KBM-7 (cell line): ENCODE measurements around the gene BACH2.
"Not testable (repeated sequence)": the region's sequence is repeated elsewhere in the genome, so short reads cannot be mapped to it uniquely, and the experiment has no call there.

Experiments
- DNase-seq: peaks from one replicate; pipeline ENCODE4 v3.0.0-alpha.2; 2015
- in situ Hi-C: fragments of 300-500 bp; cut with MboI; formaldehyde crosslinking; loops from 2 replicates; pipeline ENCODE4 v1.14.3; 2020; ENCODE audit warnings: low sequenced_read_pairs, low pct_unique_long_range_greater_than_20kb, mixed read lengths

Gene BACH2

DNA sequence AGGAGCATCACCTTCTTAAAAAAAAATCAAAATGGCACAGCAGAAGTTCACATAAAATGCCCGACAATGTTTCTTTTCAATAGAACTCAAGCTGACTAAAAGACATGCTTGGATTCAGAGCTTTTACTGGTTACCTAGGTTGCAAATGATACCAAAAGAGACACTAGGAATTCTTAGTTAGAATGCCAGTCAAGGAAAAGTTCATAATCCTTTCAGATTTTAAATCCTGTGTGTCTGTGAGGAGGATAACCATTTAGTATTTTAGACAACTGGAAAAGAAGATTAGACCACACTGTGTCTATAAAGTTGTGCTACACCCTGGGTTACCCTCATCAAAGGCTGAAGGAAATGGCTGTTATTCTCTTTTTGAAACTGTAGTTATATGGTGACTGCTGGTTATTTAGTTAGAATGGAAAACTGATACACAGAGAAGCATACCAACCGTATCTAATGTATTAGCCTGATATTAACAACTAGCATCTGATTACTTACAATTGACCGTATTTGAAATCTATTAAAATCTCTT lies 262.8 kb downstream of the BACH2 start:
- DNase-seq = no peak
- in situ Hi-C loops = no loop called here

GRCh38 chr6:90032489-90033212 lies 264.0 kb downstream of the BACH2 start:
- in situ Hi-C loops, DNase-seq: not testable (repeated sequence)

DNA sequence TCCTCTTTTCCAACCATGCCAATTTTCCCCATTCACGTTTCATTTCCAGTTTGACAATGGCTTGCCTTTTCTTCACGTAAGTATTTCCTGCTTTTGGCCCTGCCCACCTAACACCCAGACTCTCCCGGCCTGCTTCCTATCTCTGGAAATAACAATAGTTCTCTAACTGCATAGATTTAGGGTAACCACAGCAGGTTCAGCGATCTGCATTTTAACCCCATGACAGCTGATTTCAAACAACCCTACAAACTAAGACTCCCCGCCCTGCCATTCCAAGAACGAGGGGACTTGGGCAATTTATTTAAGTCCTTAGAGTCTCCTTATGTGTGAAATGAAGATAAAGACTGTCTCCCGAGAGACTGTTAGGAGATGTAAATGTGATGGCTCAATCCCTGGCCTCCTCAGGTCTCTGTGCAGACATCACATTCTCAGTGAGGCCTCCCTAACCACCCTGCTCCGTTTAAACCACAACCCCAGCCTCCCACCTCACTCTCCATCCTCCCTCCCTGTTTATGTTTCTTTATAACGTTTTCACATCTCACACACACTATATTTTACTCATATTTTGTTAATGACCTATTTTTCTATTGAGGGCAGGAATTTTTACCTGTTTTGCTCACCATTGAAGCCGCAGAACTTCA lies 267.5 kb downstream of the BACH2 start:
- in situ Hi-C loops = no loop called here
- no peak for DNase-seq

- in situ Hi-C loops = no loop called here
Measured at GRCh38 chr6:90028066-90028778, 268.4 kb downstream of the BACH2 start.

DNA sequence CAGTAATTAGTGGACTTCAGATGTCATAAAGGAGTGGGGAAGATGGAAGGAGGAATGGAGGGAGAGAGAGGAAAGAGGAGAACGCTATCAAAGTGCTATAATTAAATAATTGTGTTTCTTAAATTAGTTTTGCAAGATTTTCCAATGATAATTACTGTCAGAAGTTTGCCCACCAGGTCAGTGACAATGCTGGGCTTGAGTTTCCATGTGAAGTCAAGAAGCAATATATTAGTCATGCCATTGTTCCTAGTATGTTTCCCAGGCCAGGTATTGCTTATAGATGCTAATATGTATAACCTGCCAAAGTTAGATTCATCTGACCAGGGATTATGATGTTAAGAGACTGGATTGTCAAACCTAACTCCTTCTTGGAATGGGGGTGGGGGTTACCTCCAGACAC lies 270.4 kb downstream of the BACH2 start:
- in situ Hi-C loops = no loop called here
- no peak for DNase-seq

More at GRCh38 chr6:90028066-90028778, 268.4 kb downstream of the BACH2 start:
- DNase-seq = no peak

DNA sequence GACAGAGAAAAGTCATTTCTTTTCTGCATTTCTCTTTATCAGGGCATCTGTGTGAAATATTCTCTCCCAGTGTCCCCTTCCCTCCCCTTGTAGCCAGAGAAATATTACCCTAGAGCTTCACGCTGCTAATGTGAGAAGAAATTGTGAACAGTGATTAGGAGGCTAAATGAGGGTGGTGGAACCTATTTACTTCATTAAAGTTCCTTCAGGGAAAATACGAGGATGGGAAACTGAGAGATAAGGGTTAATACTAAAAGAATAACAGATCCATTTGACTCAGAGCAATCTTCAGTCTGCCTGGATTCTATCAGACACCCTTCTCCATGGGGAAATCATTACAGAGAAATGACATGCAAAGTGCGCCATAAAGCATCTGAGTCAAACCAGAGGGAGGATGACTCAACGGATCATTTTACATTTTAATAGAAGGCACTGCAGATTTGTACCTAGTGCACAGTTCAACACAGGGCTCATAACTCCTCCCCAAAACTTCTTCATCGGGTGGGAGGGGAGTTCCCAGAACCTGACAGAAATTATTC lies 271.1 kb downstream of the BACH2 start:
- in situ Hi-C loops = no loop called here
- DNase-seq = no peak

- in situ Hi-C loops = no loop called here
- DNase-seq = no peak
Measured at GRCh38 chr6:90024633-90025032, 272.0 kb downstream of the BACH2 start.

DNA sequence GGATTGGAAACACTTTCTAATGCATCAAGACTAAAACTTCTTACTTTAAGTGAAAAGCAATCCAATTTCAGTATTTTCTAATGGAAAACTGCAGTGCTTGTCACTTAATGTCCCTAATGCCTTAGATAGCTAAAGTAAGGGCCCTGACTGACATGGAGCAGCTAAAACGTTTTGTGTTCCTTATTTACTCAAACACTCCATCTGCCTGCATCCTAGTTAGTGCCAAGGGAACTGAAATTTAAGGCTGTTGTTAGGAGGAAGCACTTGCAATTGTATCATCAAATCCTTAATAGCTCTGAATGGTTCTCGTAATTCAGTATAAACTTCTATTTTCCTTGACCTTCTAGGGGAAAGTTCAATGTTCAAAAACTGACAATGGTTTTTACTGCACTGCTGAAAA lies 274.9 kb downstream of the BACH2 start:
- no peak for DNase-seq
- in situ Hi-C loops = no loop called here

GRCh38 chr6:90020746-90021145 lies 275.9 kb downstream of the BACH2 start:
- in situ Hi-C loops = no loop called here
- no peak for DNase-seq

DNA sequence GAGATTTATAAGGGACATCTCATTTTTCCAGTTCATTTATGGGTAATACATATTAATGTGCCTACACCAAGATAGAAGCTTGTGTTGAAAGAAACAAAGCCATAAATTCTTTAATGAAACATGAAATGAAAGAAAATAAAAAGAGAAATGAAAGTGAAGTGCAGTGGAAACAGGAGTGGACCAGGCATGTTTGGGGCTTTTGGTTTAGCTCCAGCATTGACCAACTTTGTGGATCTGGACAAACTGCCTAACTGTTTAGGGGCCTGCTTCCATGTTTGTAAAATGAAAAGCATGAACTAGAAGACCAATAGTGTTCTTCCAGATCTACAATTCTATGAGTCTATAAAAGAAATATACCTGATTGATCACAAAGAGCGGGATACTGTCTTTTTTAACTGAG lies 277.4 kb downstream of the BACH2 start:
- DNase-seq = no peak
- in situ Hi-C loops = no loop called here

DNA sequence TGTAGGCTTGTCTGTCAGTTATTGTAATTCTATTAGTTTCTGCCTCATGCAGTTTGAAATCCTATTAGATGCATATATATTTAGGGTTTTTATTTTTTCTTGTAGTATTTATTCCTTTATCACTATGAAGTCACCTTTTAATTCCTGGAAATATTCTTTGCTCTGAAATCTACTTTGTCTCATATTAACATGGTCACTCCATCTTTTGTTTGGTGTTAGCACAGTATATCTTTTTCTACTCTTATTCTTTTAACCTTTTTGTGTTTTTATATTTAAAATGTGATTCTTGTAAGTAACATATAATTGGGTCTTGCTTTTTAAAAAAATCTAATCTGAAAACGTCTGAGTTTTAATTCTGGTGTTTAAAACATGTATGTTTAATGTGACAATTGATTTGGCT lies 280.8 kb downstream of the BACH2 start:
- in situ Hi-C loops = no loop called here
- DNase-seq = no peak

GRCh38 chr6:90008908-90009501 lies 287.6 kb downstream of the BACH2 start:
- no peak for DNase-seq
- in situ Hi-C loops = no loop called here

DNA sequence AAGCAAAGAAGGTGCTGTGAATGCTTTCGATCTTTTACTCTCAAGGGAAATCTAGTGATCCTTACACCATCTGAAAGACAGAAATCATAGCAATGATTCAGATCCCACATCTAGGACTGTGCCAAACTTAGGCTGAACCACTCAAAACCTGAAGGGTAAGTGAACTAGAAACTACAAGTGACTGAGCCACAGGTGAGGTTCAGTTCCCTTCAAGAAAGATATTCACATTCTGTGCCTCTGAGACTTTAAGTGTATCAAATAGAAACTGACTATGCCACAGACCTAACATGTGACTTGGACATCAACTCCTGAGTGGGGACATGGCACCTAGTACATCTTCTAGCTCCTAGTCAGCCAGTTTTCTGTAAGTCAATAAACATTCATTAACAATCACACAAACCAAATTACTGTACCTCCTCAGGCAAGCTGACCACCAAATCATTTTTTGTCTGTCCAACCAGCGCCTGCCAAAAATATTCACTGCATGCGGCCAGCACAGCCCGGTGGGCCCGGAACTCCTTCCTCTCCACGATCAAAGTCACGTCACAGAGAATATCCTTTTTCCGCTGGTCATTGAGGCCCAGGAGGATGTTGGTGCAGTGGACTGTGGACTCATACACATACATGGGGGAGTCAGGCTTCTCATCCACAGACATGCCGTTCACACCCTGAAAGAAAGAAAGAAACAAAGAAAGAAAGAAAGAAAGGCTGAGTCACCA lies 288.3 kb downstream of the BACH2 start:
- in situ Hi-C loops = no loop called here

DNA sequence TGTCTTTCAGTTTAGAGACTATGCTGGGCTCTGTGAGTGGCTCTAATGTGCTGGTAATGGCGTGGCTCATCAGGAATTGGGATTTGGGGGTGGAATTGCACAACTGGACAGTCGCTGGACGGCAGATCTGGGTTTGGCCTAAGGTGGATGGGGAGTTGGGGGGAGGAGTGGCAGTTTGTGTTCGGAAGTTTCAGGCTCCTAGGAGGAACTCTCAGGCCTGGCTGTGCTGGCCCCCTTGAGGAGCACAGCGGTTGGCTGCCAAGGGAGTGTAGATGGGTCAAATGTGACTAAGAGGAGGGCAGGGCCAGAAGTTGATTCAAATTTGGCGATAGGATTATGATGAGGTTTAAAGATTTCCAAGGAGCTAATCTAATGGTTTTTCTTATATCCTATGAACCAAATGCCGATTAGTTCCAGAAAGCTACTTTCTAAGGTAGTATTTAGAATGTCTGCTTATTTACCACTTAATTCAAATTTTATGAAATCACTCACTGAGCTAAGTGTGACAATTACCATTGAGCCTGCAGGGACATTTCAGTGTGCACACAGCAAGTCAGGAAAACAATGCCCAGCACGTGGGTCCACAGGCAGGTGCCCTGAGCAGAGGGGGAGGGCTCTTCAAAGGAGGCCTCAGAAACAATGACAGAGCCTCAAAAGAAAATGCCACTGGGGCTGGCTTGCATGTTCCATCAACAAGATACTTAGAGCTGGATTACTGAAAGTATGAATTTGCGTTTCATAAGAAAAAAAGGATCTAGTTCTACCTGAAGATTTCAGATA lies 291.4 kb downstream of the BACH2 start:
- DNase-seq = no peak
- in situ Hi-C loops = no loop called here

More for the DNA sequence above, 288.3 kb downstream of the BACH2 start:
- DNase-seq = no peak

DNA sequence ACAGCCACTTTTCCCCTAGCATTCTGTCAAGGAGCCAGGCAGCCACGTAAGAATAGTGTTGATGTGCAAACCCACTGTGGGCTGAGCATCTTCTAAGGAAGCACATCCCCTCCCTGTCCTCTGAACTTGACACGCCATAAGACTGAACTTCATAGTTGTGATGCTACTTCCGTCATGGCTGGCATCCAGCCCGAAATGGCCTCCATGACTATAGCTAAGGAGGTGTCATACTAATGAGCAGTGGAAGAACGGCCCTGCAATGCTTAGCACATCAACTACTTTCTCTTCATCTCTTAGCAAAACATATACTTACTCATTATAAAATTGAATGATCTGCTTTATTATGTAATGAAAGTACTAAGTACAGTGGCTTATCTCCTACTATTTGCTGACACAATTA lies 292.1 kb downstream of the BACH2 start:
- no peak for DNase-seq
- in situ Hi-C loops = no loop called here

DNA sequence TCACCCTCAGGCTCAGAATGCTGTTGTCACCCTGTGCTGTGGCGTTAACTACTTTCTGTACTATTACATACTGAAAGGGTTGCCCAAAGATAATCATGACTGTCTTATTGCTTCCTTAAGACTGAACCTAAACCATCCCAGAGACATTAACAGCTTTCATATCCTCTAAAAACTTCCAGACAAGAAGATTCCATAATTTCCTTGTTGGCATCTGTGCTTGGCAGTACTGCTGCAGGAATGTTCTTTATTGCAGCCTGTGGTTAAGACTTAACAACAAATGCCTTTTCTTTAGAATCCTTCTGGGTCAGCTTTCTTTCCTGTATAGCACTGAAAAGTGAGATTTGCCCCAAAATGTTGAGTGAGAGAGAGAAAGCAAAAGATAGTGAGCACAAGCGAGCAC lies 292.7 kb downstream of the BACH2 start:
- no peak for DNase-seq
- in situ Hi-C loops = no loop called here

DNA sequence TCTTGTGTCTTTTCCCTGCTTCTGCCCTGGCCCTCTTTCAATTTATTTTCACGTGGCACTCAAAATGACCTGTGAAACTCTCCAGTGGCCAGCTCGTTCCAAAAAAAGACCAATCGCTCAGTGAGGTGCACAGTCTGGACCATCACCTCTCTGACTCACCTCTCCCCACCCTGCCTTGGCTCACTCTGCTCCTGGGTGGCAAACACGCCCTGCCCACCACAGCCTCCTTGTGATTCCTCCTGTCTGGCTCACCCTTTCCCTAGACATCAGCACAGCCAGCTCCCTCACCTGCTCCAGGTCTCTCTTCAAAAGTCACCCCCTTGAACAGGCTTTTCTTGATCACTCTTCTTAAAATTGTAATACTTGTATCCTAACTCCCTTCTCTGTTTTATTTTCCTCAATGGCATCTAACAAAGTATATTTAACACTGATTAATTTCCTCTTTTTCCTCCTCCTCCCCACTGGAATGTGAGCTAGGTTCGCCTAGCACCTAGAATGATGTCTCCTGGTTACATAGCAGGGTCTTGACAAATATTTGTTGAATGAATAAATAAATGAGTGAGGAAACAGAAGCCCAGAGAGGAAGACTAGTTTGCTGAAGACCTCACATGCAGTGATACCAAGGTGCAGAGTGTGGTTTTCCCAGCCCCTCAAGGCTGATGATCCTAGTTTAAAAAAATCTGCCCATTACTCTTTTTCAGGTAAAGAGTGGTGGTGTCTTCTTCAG lies 293.4 kb downstream of the BACH2 start:
- DNase-seq = no peak
- in situ Hi-C loops = no loop called here
